HEK293 (cell line): ENCODE results near the gene MRS2.

ENCODE experiments used
- CTCF ChIA-PET: fragments of 350-600 bp; formaldehyde crosslinking; extraction: SDS; loops from one replicate; lab custom pipeline; 2021; ENCODE audit warnings: antibody characterized with exemption; lab: Yijun Ruan, JAX
- POLR2A ChIA-PET: fragments of 300-600 bp; formaldehyde crosslinking; extraction: SDS; loops from one replicate; lab custom pipeline; 2020; ENCODE audit warnings: antibody characterized with exemption, inconsistent platforms; lab: Yijun Ruan, JAX
- H3K27ac ChIP-seq: fragments of 200-500 bp; sonication (Bioruptor generic); 2 replicates; pipeline ENCODE4 v1.5.1; 2014; ENCODE audit warnings: low read depth, low read length, control low read depth, inconsistent platforms; ENCODE audit errors: extremely low read depth
- H3K36me3 ChIP-seq, 2 experiments: fragments of 200-500 bp in 1 of 2; sonication (Bioruptor generic) in 1 of 2; 1 replicate in 1 of 2; 2 replicates in 1 of 2; pipeline ENCODE4 v1.5.1; 2014 to 2017; ENCODE audit warnings: inconsistent platforms in 2 of 2, low read length in 2 of 2; ENCODE audit not compliant: control insufficient read depth in 2 of 2, insufficient read depth in 1 of 2
- H3K4me1 ChIP-seq: fragments of 200-500 bp; sonication (Bioruptor generic); 2 replicates; pipeline ENCODE4 v1.5.1; 2014; ENCODE audit warnings: mild to moderate bottlenecking, low read length, inconsistent platforms; ENCODE audit not compliant: control insufficient read depth, insufficient read depth
- H3K4me3 ChIP-seq: 2 replicates; pipeline ENCODE4 v1.5.1; 2011; ENCODE audit warnings: low read depth, mild to moderate bottlenecking, control low read depth, low read length, moderate library complexity
- H3K9me3 ChIP-seq: fragments of 200-500 bp; sonication (Bioruptor generic); 2 replicates; pipeline ENCODE4 v1.5.1; 2014; ENCODE audit warnings: low read depth, low read length, inconsistent platforms; ENCODE audit not compliant: control insufficient read depth, insufficient read depth
- BCL11A ChIP-seq: fragments of 450-650 bp; formaldehyde crosslinking; IDR thresholded peaks from 2 replicates; pipeline ENCODE4 v1.5.1; 2016; ENCODE audit warnings: low read depth, missing biosample characterization, missing genetic modification characterization
- BCL6B ChIP-seq: fragments of 450-650 bp; formaldehyde crosslinking; IDR thresholded peaks from 2 replicates; pipeline ENCODE4 v1.5.1; 2017; ENCODE audit warnings: missing biosample characterization, missing genetic modification characterization
- KLF7 ChIP-seq: fragments of 450-650 bp; formaldehyde crosslinking; IDR thresholded peaks from 2 replicates; pipeline ENCODE4 v1.5.1; 2016; ENCODE audit warnings: missing biosample characterization, missing genetic modification characterization, borderline replicate concordance
- KLF8 ChIP-seq: fragments of 450-650 bp; formaldehyde crosslinking; IDR thresholded peaks from 2 replicates; pipeline ENCODE4 v1.5.1; 2016; ENCODE audit warnings: missing biosample characterization, missing genetic modification characterization
- MZF1 ChIP-seq: fragments of 450-650 bp; formaldehyde crosslinking; IDR thresholded peaks from 2 replicates; pipeline ENCODE4 v1.5.1; 2017; ENCODE audit warnings: missing biosample characterization, missing genetic modification characterization, borderline replicate concordance
- OVOL3 ChIP-seq: fragments of 450-650 bp; formaldehyde crosslinking; IDR thresholded peaks from 2 replicates; pipeline ENCODE4 v1.5.1; 2016; ENCODE audit warnings: missing biosample characterization, missing genetic modification characterization
- PBX3 ChIP-seq: sonication (generic); formaldehyde crosslinking; IDR thresholded peaks from 2 replicates; pipeline ENCODE4 v1.8.1; 2022; ENCODE audit warnings: mild to moderate bottlenecking, moderate library complexity, missing genetic modification reagents
- REPIN1 ChIP-seq: fragments of 450-650 bp; formaldehyde crosslinking; IDR thresholded peaks from 2 replicates; pipeline ENCODE4 v1.5.1; 2017; ENCODE audit warnings: missing biosample characterization, missing genetic modification characterization, low read depth
- SCRT1 ChIP-seq: fragments of 450-650 bp; formaldehyde crosslinking; IDR thresholded peaks from 2 replicates; pipeline ENCODE4 v1.5.1; 2016; ENCODE audit warnings: missing biosample characterization, missing genetic modification characterization, borderline replicate concordance
- YY2 ChIP-seq: fragments of 450-650 bp; formaldehyde crosslinking; IDR thresholded peaks from 2 replicates; pipeline ENCODE4 v1.5.1; 2016; ENCODE audit warnings: missing biosample characterization, missing genetic modification characterization
- ZBTB6 ChIP-seq: fragments of 450-650 bp; formaldehyde crosslinking; IDR thresholded peaks from 2 replicates; pipeline ENCODE4 v1.5.1; 2017; ENCODE audit warnings: missing biosample characterization, missing genetic modification characterization
- ZNF2 ChIP-seq: fragments of 450-650 bp; formaldehyde crosslinking; IDR thresholded peaks from 2 replicates; pipeline ENCODE4 v1.5.1; 2016; ENCODE audit warnings: missing biosample characterization, missing genetic modification characterization
- ZNF214 ChIP-seq: fragments of 450-650 bp; formaldehyde crosslinking; IDR thresholded peaks from 2 replicates; pipeline ENCODE4 v1.5.1; 2017; ENCODE audit warnings: missing biosample characterization, mild to moderate bottlenecking, missing genetic modification characterization, borderline replicate concordance
- ZNF23 ChIP-seq: fragments of 450-650 bp; formaldehyde crosslinking; IDR thresholded peaks from 2 replicates; pipeline ENCODE4 v1.5.1; 2016; ENCODE audit warnings: missing biosample characterization, missing genetic modification characterization, borderline replicate concordance
- ZNF280D ChIP-seq: fragments of 450-650 bp; formaldehyde crosslinking; IDR thresholded peaks from 2 replicates; pipeline ENCODE4 v1.5.1; 2016; ENCODE audit warnings: missing biosample characterization, missing genetic modification characterization
- ZNF335 ChIP-seq: fragments of 450-650 bp; formaldehyde crosslinking; conservative IDR thresholded peaks from 2 replicates; pipeline ENCODE4 v1.5.1; 2016; ENCODE audit warnings: missing biosample characterization, missing genetic modification characterization
- ZNF398 ChIP-seq: fragments of 450-650 bp; formaldehyde crosslinking; IDR thresholded peaks from 2 replicates; pipeline ENCODE4 v1.5.1; 2017; ENCODE audit warnings: missing biosample characterization, missing genetic modification characterization
- ZNF416 ChIP-seq: fragments of 450-650 bp; formaldehyde crosslinking; IDR thresholded peaks from 2 replicates; pipeline ENCODE4 v1.5.1; 2016; ENCODE audit warnings: missing biosample characterization, missing genetic modification characterization
- ZNF426 ChIP-seq: fragments of 450-650 bp; formaldehyde crosslinking; IDR thresholded peaks from 2 replicates; pipeline ENCODE4 v1.5.1; 2017; ENCODE audit warnings: missing biosample characterization, missing genetic modification characterization, mild to moderate bottlenecking, inconsistent platforms, moderate library complexity
- ZNF561 ChIP-seq: fragments of 450-650 bp; IDR thresholded peaks from 2 replicates; pipeline ENCODE4 v1.5.1; 2018; ENCODE audit warnings: missing biosample characterization, missing genetic modification characterization, borderline replicate concordance
- ZNF658 ChIP-seq: fragments of 450-650 bp; formaldehyde crosslinking; IDR thresholded peaks from 2 replicates; pipeline ENCODE4; 2016; ENCODE audit warnings: missing biosample characterization, missing genetic modification characterization
- ZNF677 ChIP-seq: fragments of 450-650 bp; IDR thresholded peaks from 2 replicates; pipeline ENCODE4 v1.5.0; 2018; ENCODE audit warnings: missing biosample characterization, mild to moderate bottlenecking, missing genetic modification characterization, moderate library complexity
- ZNF701 ChIP-seq: fragments of 450-650 bp; formaldehyde crosslinking; IDR thresholded peaks from 2 replicates; pipeline ENCODE4 v1.5.1; 2016; ENCODE audit warnings: missing biosample characterization, missing genetic modification characterization
- ZNF704 ChIP-seq: fragments of 450-650 bp; formaldehyde crosslinking; IDR thresholded peaks from 2 replicates; pipeline ENCODE4 v1.5.1; 2016; ENCODE audit warnings: missing biosample characterization, missing genetic modification characterization
- ZNF768 ChIP-seq: fragments of 450-650 bp; formaldehyde crosslinking; IDR thresholded peaks from 2 replicates; pipeline ENCODE4 v1.5.1; 2018; ENCODE audit warnings: missing biosample characterization, mild to moderate bottlenecking, missing genetic modification characterization

MRS2 gene

GRCh38 chr6:24429146-24429545 lies 26.4 kb downstream of the MRS2 start:
- TF ChIP-seq ZNF426 (tag by site-specific recombination) (no peak), ZNF768 (tag by site-specific recombination) (no peak), ZNF416 (tag by site-specific recombination) (no peak), ZBTB6 (tag by site-specific recombination) (no peak), OVOL3 (no peak), ZNF23 (tag by site-specific recombination) (no peak), ZNF677 (no peak), ZNF335 (no peak), BCL6B (no peak), ZNF2 (tag by site-specific recombination) (no peak), ZNF280D (no peak), ZNF398 (no peak), ZNF704 (tag by site-specific recombination) (no peak), REPIN1 (no peak), YY2 (tag by site-specific recombination) (no peak), ZNF658 (tag by site-specific recombination) (no peak), SCRT1 (tag by site-specific recombination) (no peak), ZNF701 (tag by site-specific recombination) (no peak)
- H3K4me3 ChIP-seq = no peak overlapping the region
- H3K4me1 ChIP-seq = no peaks in the 10 kb centered on the region
- H3K9me3 ChIP-seq = no peaks in the 10 kb centered on the region
- ChIA-PET POLR2A (no interaction called here), CTCF (interaction anchor here (1.2 to 5.4 kb wide), 11 partner anchors 9 to 272 kb away, joined by 3 to 55 read pairs (median 9); no protein-coding TSS in a partner anchor)
- H3K27ac ChIP-seq = no peak overlapping the region
- H3K36me3 ChIP-seq = peaks cover 10 to 31% of the 10 kb centered on the region in 2 experiments

- Histone ChIP-seq H3K4me3 (no peak overlapping the region), H3K9me3 (no peaks in the 10 kb centered on the region), H3K36me3 (peaks cover 5 to 22% of the 10 kb centered on the region in 2 experiments), H3K4me1 (no peaks in the 10 kb centered on the region), H3K27ac (no peak overlapping the region)
- ChIA-PET CTCF (interaction anchor here (0.6 to 5.4 kb wide), 32 partner anchors 10 to 640 kb away, joined by 3 to 55 read pairs (median 4); partner anchors contain the start of genes ACOT13, ALDH5A1 and TDP2), POLR2A (interaction anchor here (0.6 kb wide), 1 partner anchor 290 kb away, joined by 4 read pairs; no protein-coding TSS in a partner anchor)
- TF ChIP-seq PBX3 (CRISPR knock-in tag) = no peak
- TF ChIP-seq ZNF561 (tag by site-specific recombination) = no peak
- no peak for TF ChIP-seq BCL11A (tag by site-specific recombination)
- TF ChIP-seq ZNF214 (tag by site-specific recombination) = no peak
- no peak for TF ChIP-seq MZF1 (tag by site-specific recombination)
- TF ChIP-seq KLF7 (tag by site-specific recombination) = no peak
- no peak for TF ChIP-seq KLF8 (tag by site-specific recombination)
Measured at GRCh38 chr6:24430086-24430485, 27.4 kb downstream of the MRS2 start.
